HG02588 (cell line): ENCODE results near the gene FBXL20.

Source experiments
- ATAC-seq: cut with Tn5 transposase; IDR thresholded peaks from one replicate; pipeline ENCODE4 v1.9.1; 2021; ENCODE audit warnings: mild to moderate bottlenecking, moderate library complexity; ENCODE audit not compliant: unreplicated experiment

The FBXL20 gene

GRCh38 chr17:39229274-39229913 is 172.0 kb downstream of the FBXL20 start:
- ATAC-seq: no peak

- no peak for ATAC-seq
These were observed 174.0 kb downstream of the FBXL20 start for GRCh38 chr17:39227364-39227919.

DNA sequence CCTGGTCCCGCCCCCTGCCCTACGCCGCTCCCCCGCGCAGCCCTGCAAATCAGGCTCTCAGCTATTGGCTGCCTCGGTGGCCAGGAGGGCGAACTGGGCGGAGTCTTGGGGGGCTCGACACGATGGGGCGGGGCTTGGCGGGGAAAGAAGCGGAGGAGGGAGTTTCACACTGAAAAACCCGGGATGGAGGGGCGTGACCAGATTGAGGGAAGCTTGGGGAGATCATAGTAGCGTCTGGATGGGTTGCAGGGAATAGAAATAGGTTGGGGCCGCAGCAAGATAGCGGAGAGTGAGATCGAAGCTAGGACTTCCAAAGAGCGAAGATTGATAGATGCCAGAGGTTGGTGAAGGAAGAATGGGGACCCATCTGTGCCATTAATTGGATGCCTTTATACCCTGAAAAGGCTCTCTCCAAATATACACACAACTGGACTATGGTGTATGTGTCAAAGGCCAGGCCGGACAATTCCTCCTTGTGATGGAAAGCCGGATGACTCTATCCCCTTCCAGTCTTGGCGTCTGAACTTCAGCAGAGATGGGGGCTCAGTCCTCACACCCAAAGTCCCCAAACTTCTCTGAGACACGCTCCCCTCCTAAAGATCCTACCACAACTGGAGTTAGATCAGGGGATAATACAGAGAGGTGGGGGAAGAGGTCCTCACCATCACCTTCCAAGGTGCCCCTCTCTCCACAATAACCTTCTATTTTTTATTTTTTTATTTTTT is 175.3 kb downstream of the FBXL20 start:
- no peak for ATAC-seq

DNA sequence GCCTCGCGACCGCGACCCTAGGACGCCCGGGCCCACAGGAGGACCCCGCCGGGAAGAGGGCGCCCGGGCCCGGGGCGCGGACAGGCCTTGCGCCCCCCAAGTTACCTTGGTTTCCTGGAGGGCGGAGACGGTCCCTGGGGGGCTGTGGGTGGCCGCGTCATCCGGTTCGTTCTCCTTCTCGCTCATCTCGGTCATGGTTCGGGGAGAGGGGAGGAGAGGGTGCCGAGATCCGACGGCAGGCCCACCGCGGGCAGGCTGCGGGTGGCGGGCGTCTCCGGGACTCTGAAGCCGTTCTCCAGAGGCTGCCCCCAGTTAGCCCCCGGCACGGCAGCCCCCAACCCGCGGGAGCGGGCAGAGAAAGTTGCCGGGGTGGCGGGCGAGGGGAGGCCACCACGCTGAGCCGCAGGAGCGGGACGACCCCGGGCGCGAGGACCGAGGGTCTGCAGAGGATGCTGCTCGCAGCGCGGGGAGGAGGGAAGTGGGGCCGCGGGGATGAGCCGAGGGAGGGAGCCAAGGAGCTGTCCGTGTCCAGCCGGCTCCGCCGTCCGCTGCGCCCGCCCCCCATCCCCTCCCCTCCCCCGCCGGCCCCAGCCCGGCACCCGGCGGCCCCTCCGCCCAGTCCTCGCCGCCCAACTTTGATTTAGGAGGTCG is 176.0 kb downstream of the FBXL20 start, which contains the start of gene STAC2:
Gene STAC2 (minus strand): TSS at position 638 of the 651 bp plus-strand sequence. CDS start 443 bp downstream, at position 195.
- ATAC-seq: no peak

GRCh38 chr17:39224778-39225307 is 176.6 kb downstream of the FBXL20 start:
- no peak for ATAC-seq

- no peak for ATAC-seq
These were observed 177.3 kb downstream of the FBXL20 start for GRCh38 chr17:39223907-39224777.

DNA sequence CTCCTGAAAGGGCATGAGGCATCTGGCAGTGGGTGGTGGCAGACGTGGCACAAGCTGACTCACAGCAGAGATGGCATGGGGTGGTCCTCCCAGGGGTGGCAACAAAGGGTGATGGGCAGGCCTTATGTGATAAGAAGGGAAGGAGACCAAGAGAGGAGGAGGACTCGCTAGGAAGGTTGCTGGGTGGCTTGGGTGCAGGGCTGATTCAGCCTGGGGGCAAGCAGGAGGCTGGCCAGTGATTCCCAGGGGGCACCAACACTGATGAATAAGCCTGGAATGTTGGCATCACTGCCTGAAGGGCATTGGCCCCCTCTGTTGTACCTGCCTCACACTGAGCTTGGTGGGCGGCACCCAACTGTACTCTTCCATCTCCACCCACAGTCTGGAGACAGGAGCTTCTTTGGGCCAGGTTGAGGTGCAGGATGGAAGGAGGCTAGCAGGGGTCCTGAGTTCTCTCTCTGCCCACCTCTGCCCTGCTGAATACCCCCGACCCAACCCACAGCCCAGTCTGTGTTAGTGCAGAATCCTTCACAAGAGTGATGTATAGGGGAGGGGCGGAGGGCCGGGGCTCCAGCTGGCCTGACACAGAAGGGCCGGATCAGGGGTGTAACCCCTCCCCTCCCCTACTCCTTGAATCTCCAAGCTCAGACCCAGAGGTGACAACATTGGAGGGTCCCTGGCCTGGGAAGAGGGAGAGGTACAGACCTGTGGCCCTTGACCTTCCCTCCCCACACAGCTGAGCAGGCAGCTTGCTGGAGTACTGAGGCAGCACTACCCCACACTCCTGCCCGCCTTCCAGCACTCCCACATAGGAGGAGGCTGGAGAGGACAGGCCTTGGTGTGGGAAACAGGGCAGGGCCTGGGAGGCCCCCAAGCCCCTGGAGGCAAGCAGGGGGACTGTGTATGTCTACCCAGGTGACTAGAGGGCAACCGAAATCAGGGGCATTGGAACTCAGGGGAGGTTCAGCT is 178.3 kb downstream of the FBXL20 start:
- no peak for ATAC-seq

DNA sequence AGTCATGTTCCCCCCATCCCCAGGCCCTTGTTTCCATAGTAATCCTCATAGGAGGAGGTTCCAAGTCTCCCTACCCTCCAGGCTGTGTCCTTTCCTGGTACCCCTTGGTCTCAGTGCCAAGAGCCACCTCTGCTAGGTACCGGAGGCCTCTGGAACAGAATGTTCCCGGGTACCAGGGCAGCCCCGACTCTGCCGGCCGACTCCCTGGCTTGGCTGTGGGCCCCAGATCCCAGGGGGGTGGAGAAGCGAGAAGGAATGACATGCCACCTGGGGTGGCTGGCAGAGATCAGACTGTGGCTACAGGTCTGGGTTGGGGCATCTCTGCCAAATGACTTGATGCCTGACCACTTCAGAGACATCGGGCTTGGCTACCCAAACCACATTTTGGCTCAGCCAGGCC is 179.3 kb downstream of the FBXL20 start:
- no peak for ATAC-seq

DNA sequence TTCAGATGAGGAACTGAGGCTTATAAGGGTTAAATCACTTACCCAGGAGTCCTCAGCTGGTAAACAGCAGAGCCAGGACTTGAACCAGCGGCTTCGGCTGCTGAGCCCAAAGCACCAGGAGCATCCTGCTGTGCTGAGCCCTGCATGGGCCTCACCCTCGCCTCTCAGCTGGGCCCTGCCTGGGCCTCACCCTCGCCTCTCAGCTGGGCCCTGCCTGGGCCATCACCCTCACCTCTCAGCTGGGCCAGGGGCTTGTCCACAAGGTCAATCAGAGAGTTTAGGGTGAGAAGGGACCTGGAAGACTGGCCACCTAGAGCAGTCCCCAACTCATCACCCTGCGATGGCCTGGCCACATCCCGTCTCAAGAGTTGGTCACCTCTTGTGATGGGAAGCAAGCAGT is 179.9 kb downstream of the FBXL20 start:
- ATAC-seq: no peak

DNA sequence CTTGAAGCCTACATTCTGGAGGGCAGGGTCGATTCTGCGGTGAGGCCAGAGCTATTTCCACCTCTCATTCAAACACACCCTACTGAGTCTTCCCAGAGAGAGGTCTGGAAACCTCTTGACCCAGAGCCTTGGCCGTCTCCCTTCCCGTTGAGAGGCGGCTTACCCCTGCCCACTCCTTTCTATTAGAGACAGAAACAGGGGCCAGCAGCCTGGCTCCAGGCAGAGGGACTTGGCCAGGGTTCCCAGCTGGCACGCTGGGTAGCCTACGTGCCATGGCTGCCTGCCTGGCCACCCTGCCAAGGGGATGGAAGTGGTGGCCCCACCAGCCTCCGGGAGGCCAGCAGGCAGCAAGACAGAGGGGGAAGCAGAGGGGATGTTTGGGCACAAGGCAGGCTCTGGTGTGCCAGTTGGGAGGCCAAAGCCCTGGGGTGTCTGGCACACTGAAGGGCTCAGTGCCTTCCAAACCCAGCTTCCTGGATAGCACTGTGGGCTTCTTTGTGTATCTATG is 181.7 kb downstream of the FBXL20 start:
- ATAC-seq: no peak

GRCh38 chr17:39218906-39219305 is 182.5 kb downstream of the FBXL20 start:
- no peak for ATAC-seq

- no peak for ATAC-seq
These were observed 183.6 kb downstream of the FBXL20 start for GRCh38 chr17:39217734-39218369.

- no peak for ATAC-seq
These were observed 187.6 kb downstream of the FBXL20 start for GRCh38 chr17:39213852-39214251.

- ATAC-seq: no peak
These were observed 188.5 kb downstream of the FBXL20 start for GRCh38 chr17:39212841-39213480.

- ATAC-seq: no peak
These were observed 189.1 kb downstream of the FBXL20 start for GRCh38 chr17:39212195-39212810.

- ATAC-seq: no peak
These were observed 191.4 kb downstream of the FBXL20 start for GRCh38 chr17:39210093-39210434.

DNA sequence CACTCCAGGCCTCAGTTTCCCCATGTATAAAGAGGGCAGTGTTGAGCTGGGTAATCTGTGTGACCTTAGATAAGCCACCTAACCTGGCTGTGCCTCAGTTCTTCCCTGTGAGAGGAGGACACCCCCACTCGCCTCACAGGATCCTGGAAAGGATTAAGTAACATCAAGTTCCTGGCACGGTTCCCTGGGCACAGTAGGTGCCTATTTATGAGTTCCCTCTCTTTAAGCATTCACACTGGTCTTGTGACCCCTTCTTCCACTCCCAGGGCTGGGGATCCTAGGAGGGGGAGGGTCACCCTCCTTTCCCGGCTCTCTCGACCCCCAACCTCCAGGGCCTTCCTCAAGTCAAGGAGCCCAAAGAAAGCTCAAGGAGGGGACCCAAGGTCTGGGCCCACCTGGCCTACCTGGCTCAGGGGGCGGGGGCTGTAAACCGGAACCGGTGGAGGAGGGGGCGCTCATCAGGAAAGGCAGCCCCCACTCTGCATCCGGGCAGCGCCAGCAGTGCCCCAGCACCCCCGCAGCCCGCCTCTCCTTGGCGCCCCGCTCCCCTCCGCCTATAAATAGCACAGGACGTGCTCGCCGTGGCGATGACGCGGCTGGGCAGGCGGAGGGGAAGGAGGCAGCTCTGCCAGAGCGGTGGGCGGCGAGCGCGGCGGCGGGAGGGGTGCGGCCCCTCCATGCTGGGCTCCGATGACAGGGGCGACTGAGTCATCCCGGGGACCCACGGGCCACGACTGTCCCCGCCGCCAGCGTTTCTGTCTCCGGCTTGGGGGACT is 191.9 kb downstream of the FBXL20 start:
- ATAC-seq: no peak
